Measurements from ENCODE around the gene U2AF2. TPM values are rescaled to one million over a fixed set of nuclear protein-coding genes. Genes with fewer than 3 reads are reported as not detected.
A peak's percentile ranks its signal among the peaks of the same experiment; 100 is the strongest.

U2AF2 gene
- total RNA-seq, 4 donors from 2014 or later: 10.0 to 165 (median 58.1) TPM

DNA sequence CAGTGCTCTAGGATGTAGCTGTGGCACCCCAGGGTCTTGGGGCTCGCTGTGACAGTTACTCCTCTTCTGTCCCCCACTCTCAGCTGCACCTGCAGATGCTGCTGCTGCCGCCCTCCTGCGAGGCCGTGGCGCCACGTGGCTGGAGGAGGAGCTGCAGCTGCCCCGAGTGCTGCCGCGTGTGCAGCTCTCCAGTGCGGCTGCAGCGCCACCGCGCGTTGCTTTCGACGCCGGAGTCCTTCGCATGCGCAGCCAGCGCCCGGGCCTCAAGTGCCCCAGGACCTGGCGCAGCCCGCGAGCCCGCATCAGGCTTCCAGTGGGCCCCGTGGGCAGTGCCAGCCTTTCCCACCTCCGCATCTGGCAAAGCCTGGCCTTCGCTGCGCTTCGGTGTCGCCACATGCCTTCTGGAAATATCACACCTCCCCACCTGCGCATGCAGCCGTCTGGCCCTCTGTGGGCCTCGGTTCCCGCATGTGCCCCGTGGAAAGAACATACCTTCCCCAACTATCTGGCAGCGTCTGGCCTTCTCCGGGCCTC is 14.7 kb upstream of the U2AF2 start:
- Histone ChIP-seq H3K9me3 (no peaks in the 10 kb centered on the region), H3K27ac (peak overlapping the region; percentile 88 to 98), H3K4me1 (peaks cover 0 to 41% of the 10 kb centered on the region in 2 donors), H3K36me3 (no peaks in the 10 kb centered on the region), H3K27me3 (no peaks in the 10 kb centered on the region), H3K4me3 (peak overlapping the region; percentile 72 to 94)
- TF ChIP-seq POLR2A (IDR thresholded peaks at IDR 0.05): no peak
- TF ChIP-seq, protein P1, sequence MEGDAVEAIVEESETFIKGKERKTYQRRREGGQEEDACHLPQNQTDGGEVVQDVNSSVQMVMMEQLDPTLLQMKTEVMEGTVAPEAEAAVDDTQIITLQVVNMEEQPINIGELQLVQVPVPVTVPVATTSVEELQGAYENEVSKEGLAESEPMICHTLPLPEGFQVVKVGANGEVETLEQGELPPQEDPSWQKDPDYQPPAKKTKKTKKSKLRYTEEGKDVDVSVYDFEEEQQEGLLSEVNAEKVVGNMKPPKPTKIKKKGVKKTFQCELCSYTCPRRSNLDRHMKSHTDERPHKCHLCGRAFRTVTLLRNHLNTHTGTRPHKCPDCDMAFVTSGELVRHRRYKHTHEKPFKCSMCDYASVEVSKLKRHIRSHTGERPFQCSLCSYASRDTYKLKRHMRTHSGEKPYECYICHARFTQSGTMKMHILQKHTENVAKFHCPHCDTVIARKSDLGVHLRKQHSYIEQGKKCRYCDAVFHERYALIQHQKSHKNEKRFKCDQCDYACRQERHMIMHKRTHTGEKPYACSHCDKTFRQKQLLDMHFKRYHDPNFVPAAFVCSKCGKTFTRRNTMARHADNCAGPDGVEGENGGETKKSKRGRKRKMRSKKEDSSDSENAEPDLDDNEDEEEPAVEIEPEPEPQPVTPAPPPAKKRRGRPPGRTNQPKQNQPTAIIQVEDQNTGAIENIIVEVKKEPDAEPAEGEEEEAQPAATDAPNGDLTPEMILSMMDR (IDR thresholded peaks at IDR 0.05): peak; percentile 13 to 56 (median 51)
- DNase-seq: peak in 1 of 2 donors; percentile 71
- intact Hi-C loops (cut with DNase I; ENCODE audit: low total_unique reads): loop anchor here (10.0 kb wide), 1 partner anchor 525 kb away; the partner anchor contains the start of gene PPP1R12C

DNA sequence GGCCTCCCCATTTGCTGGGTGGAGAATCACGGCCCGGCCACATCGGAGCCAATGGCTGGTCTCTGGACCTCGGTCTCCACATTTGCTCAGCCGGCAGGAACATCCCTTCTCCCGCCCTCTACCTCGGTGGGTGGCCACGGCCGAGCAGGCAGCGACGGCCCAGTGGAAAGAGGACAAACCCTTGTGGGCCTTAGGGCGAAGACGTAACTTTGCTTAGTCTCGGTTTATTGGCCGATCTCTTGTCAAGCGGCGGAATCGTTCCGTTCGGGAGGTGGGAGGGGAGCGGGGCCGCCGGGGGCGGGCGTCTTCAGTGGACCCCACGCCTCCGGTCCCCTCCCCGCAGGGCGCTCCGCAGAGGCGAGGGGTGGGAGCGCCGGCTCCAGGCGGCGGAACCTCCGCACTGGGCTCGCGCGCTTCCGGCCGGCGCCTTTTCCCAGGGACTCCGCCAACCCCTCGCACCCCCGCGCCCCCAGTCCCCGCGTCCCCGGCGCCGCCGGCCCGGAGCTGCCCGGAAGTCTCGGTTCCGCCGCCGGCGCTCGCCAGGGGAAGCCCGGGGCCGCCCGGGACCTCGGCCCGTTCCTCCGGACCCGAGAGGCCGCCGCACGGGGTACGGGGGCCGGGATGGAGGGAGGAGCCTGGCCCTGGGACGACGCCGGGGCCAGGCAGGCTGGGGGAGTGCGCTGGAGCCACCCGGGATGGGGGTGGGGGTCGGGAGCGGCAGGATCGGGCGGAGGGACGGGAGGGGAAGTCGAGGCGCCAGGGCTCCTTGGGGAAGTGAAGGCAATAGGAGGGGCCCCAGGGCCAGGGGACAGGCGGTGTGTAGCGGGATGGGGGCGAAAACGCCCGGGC is 14.0 kb upstream of the U2AF2 start, which contains the start of gene ZNF580:
Gene ZNF580, plus strand, starts transcription at position 426 of the 849 bp plus-strand sequence. CDS start 1,507 bp downstream, outside the sequence.
- DNase-seq: peak in 1 of 2 donors; percentile 72
- peaks cover 0 to 36% of the 10 kb centered on the region in 2 donors for H3K4me1 ChIP-seq
- intact Hi-C loops (cut with DNase I; ENCODE audit: low total_unique reads): loop anchor here (10.0 kb wide), 1 partner anchor 526 kb away; the partner anchor contains the start of gene PPP1R12C
- H3K9me3 ChIP-seq: no peaks in the 10 kb centered on the region
- TF ChIP-seq POLR2A (IDR thresholded peaks at IDR 0.05): peak; percentile 11 to 15
- TF ChIP-seq, protein P1 (IDR thresholded peaks at IDR 0.05): no peak
- H3K4me3 ChIP-seq: peak within 1 kb of the TSS; percentile 72 to 94
- H3K27ac ChIP-seq: peak within 1 kb of the TSS; percentile 88 to 98
- no peaks in the 10 kb centered on the region for H3K36me3 ChIP-seq
- no peaks in the 10 kb centered on the region for H3K27me3 ChIP-seq

DNA sequence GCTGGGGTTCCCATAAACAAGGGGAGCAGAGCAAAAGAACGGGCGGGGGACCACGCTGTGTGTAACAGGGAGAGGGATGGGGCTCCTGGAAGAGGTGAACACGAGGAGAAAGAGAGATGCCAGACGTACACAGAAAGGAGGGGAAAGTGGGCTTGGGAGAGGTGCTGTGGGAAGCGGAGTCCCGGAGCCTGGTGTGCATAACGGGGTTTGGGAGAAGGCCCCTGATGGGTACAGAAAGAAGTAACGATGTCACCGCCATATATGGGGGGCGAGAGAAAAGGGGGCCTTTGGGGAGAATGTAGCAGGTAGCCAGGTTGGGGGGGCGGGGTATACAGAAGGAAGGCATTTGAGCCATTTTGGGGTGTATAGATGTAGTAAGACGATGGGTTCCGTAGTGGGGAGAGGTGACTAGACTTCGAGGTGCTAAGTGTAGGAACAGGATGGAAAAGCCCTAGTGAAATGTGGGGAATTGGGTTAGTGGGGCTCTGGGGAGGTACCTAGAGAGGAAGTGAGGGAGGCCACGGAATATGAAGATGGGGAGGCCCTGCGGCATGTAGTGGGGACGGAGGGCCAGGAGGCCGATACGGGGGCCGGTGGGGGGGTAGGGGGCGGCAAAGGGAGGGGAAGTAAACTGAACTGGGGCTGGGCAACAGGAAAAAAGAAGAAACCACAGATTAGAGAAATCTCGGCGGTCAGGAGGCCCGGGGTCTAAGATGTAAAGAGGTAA is 13.2 kb upstream of the U2AF2 start:
- no peak for TF ChIP-seq POLR2A (IDR thresholded peaks at IDR 0.05)
- TF ChIP-seq, protein P1 (IDR thresholded peaks at IDR 0.05): no peak
- no peak for DNase-seq
- Histone ChIP-seq H3K27me3 (no peaks in the 10 kb centered on the region), H3K4me3 (peak overlapping the region; percentile 72 to 94), H3K9me3 (no peaks in the 10 kb centered on the region), H3K4me1 (peaks cover 0 to 29% of the 10 kb centered on the region in 2 donors), H3K36me3 (no peaks in the 10 kb centered on the region), H3K27ac (peak overlapping the region; percentile 88 to 98)
- intact Hi-C loops (cut with DNase I; ENCODE audit: low total_unique reads): loop anchor here (10.0 kb wide), 1 partner anchor 527 kb away; the partner anchor contains the start of gene PPP1R12C

DNA sequence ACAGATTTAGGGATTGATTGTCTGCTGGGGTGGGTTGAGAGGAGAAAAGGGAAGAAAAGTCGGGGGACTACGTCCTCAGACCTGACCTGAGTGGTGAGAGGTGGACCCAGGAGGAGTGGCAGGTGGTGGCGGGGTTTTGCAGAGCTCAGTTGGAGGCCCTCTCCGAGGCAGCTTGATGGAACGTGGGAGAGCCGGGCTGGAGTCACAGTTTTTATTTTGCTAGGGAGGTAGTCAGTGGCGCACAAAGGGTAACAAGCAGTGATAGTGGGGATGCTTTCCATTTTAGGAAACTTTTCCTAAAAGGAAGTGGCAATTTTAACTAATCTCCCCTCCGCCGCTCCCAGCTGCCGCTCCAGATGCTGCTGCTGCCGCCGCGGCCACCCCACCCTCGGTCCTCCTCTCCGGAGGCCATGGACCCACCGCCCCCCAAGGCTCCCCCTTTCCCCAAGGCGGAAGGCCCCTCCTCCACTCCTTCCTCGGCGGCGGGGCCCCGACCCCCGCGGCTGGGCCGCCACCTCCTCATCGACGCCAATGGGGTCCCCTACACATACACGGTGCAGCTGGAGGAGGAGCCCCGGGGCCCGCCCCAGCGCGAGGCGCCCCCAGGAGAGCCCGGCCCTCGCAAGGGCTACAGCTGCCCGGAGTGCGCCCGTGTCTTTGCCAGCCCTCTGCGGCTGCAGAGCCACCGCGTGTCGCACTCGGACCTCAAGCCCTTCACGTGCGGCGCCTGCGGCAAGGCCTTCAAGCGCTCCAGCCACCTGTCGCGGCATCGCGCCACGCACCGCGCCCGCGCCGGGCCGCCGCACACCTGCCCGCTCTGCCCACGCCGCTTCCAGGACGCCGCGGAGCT is 12.5 kb upstream of the U2AF2 start:
- Histone ChIP-seq H3K4me3 (peak overlapping the region; percentile 72 to 94), H3K4me1 (peaks cover 0 to 21% of the 10 kb centered on the region in 2 donors), H3K36me3 (no peaks in the 10 kb centered on the region), H3K27ac (peak overlapping the region; percentile 88 to 98), H3K27me3 (no peaks in the 10 kb centered on the region), H3K9me3 (no peaks in the 10 kb centered on the region)
- intact Hi-C loops (cut with DNase I; ENCODE audit: low total_unique reads): loop anchor here (10.0 kb wide), 1 partner anchor 528 kb away; the partner anchor contains the start of gene PPP1R12C
- peak in 1 of 2 donors; percentile 30 for TF ChIP-seq POLR2A (IDR thresholded peaks at IDR 0.05)
- TF ChIP-seq, protein P1 (IDR thresholded peaks at IDR 0.05): no peak
- no peak for DNase-seq

Measured in uterus (tissue), 4 donors.